ENCODE results near the gene GPR108.

GRCh38 chr19:6711605-6712004, 25.8 kb downstream of the GPR108 start:
- TF ChIP-seq, protein P1, sequence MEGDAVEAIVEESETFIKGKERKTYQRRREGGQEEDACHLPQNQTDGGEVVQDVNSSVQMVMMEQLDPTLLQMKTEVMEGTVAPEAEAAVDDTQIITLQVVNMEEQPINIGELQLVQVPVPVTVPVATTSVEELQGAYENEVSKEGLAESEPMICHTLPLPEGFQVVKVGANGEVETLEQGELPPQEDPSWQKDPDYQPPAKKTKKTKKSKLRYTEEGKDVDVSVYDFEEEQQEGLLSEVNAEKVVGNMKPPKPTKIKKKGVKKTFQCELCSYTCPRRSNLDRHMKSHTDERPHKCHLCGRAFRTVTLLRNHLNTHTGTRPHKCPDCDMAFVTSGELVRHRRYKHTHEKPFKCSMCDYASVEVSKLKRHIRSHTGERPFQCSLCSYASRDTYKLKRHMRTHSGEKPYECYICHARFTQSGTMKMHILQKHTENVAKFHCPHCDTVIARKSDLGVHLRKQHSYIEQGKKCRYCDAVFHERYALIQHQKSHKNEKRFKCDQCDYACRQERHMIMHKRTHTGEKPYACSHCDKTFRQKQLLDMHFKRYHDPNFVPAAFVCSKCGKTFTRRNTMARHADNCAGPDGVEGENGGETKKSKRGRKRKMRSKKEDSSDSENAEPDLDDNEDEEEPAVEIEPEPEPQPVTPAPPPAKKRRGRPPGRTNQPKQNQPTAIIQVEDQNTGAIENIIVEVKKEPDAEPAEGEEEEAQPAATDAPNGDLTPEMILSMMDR (IDR thresholded peaks at IDR 0.05), result no peak
- no peak for TF ChIP-seq POLR2A (IDR thresholded peaks at IDR 0.05)

All from thyroid gland (tissue), 4 donors.